Measurements from ENCODE around the gene OR4F6.
"Not testable (repeated sequence)": the region's sequence is repeated elsewhere in the genome, so short reads cannot be mapped to it uniquely, and the experiment has no call there.

The OR4F6 gene
- total RNA-seq, result 0 to 0.55 (median 0) reads per million in 17 experiments

- no peak for DNase-seq
Measured at GRCh38 chr15:101803209-101803608, at the start of gene OR4F6. TSS of gene OR4F6 (plus strand) at chr15:101803509. CDS start at chr15:101805720, 2,211 bp downstream.

- DNase-seq, result not testable (repeated sequence)
Measured at GRCh38 chr15:101764669-101765339, 38.5 kb upstream of the OR4F6 start.

- DNase-seq, result not testable (repeated sequence)
Measured at GRCh38 chr15:101765340-101765671, 38.0 kb upstream of the OR4F6 start.

- DNase-seq, result no peak
Measured at GRCh38 chr15:101765772-101766456, 37.4 kb upstream of the OR4F6 start.

- DNase-seq, result not testable (repeated sequence)
Measured at GRCh38 chr15:101767083-101767640, 36.1 kb upstream of the OR4F6 start.

- DNase-seq, result no peak
Measured at GRCh38 chr15:101772921-101773320, 30.4 kb upstream of the OR4F6 start.

GRCh38 chr15:101773496-101774100, 29.7 kb upstream of the OR4F6 start:
- no peak for DNase-seq

- no peak for DNase-seq
Measured at GRCh38 chr15:101775136-101775535, 28.2 kb upstream of the OR4F6 start.

GRCh38 chr15:101778576-101778975, 24.7 kb upstream of the OR4F6 start:
- DNase-seq, result not testable (repeated sequence)

- not testable (repeated sequence) for DNase-seq
Measured at GRCh38 chr15:101780225-101780624, 23.1 kb upstream of the OR4F6 start.

GRCh38 chr15:101781928-101782327, 21.4 kb upstream of the OR4F6 start:
- no peak for DNase-seq

GRCh38 chr15:101784644-101785043, 18.7 kb upstream of the OR4F6 start:
- DNase-seq, result no peak

- DNase-seq, result not testable (repeated sequence)
Measured at GRCh38 chr15:101786422-101786821, 16.9 kb upstream of the OR4F6 start.

GRCh38 chr15:101788001-101788400, 15.3 kb upstream of the OR4F6 start:
- not testable (repeated sequence) for DNase-seq

GRCh38 chr15:101788503-101789269, 14.6 kb upstream of the OR4F6 start:
- not testable (repeated sequence) for DNase-seq

- DNase-seq, result not testable (repeated sequence)
Measured at GRCh38 chr15:101790748-101791147, 12.6 kb upstream of the OR4F6 start.

GRCh38 chr15:101793981-101794380, 9.3 kb upstream of the OR4F6 start:
- DNase-seq, result not testable (repeated sequence)

- no peak for DNase-seq
Measured at GRCh38 chr15:101795455-101795854, 7.9 kb upstream of the OR4F6 start.

- DNase-seq, result no peak
Measured at GRCh38 chr15:101799665-101800064, 3.6 kb upstream of the OR4F6 start.

- no peak for DNase-seq
Measured at GRCh38 chr15:101801048-101801447, 2.3 kb upstream of the OR4F6 start.

- no peak for DNase-seq
Measured at GRCh38 chr15:101803676-101804075, 367 bp downstream of the OR4F6 start.

- DNase-seq, result no peak
Measured at GRCh38 chr15:101804375-101804774, 1.1 kb downstream of the OR4F6 start.

GRCh38 chr15:101804941-101805340, 1.6 kb downstream of the OR4F6 start:
- no peak for DNase-seq
